ENCODE measurements around the gene CRYAA. TPM values are rescaled to one million over a fixed set of nuclear protein-coding genes. Genes with fewer than 3 reads are reported as not detected.

The CRYAA gene
- total RNA-seq, 2 donors from 2014 or later = not detected

Other genes starting within 250 kb of the CRYAA start
- gene ERVH48-1, start 243.4 kb upstream of the CRYAA start, total RNA-seq = not detected
- 10 to 100 TPM; 26.0 to 33.8 TPM for gene PKNOX1, start 194.4 kb upstream of the CRYAA start, total RNA-seq
- 1 to 10 TPM; 4.7 to 6.8 TPM for gene CBS, start 93.2 kb upstream of the CRYAA start, total RNA-seq
- gene U2AF1, start 61.4 kb upstream of the CRYAA start, total RNA-seq = 10 to 100 TPM; 69.5 to 95.2 TPM